Erythroblast (primary cell): ENCODE data around the gene FADS2.
A peak's percentile ranks its signal among the peaks of the same experiment; 100 is the strongest.

ENCODE experiments used
- GATA1 ChIP-seq: IDR thresholded peaks from 2 replicates; pipeline ENCODE4 v1.6.1; 2011; ENCODE audit warnings: low read depth, mild to moderate bottlenecking, control low read depth, low read length, moderate library complexity
- POLR2A ChIP-seq: IDR thresholded peaks from 2 replicates; pipeline ENCODE4 v1.6.1; 2011; ENCODE audit warnings: mild to moderate bottlenecking, low read length

GRCh38 chr11:61891331-61892084, 63.4 kb downstream of the FADS2 start, which contains the start of gene FADS3:
- TF ChIP-seq POLR2A (peak; percentile 6), GATA1 (no peak)
